Endothelial cell of umbilical vein (primary cell): ENCODE data around the gene MBL2. TPM values are rescaled to one million over a fixed set of nuclear protein-coding genes. Genes with fewer than 3 reads are reported as not detected.

ENCODE experiments used
- BruUV-seq: library from RNA; stranded (reverse); fragments of 400-500 nt; replicated peaks from 2 replicates; lab custom pipeline; 2021; lab: Mats Ljungman, UMichigan
- CTCF ChIA-PET: fragments of 300-600, 350-600 bp; sonication (Branson Sonifier 250); formaldehyde crosslinking; loops from one replicate; lab custom pipeline; 2021; ENCODE audit warnings: antibody characterized with exemption, inconsistent platforms; lab: Charles Lee
- POLR2A ChIA-PET: fragments of 300-600, 350-600 bp; sonication (Branson Sonifier 250); formaldehyde crosslinking; loops from one replicate; lab custom pipeline; 2021; ENCODE audit warnings: antibody characterized with exemption, inconsistent platforms; lab: Charles Lee
- DNase-seq: peaks from one replicate; pipeline ENCODE4 v3.0.0-alpha.2; 2011; ENCODE audit warnings: low read depth, low spot score
- FAIRE-seq: peaks from 2 replicates; lab custom pipeline; 2011; peaks lifted over from hg19 to GRCh38; lab: Jason Lieb, UNC
- H2AFZ ChIP-seq: 2 replicates; pipeline ENCODE4 v1.6.0; 2012; ENCODE audit warnings: low read depth, low read length, control low read depth, inconsistent platforms
- H3K27ac ChIP-seq: 2 replicates; pipeline ENCODE4 v1.5.1; 2011; ENCODE audit warnings: low read depth, mild to moderate bottlenecking, control low read depth, low read length, moderate library complexity; ENCODE audit not compliant: insufficient read depth
- H3K27me3 ChIP-seq, 2 experiments: 2 replicates each; pipeline versions ENCODE4 v1.6.0 to v1.6.1; 2011; ENCODE audit warnings: low read length in 2 of 2, mixed read lengths in 1 of 2; ENCODE audit not compliant: control insufficient read depth in 2 of 2, insufficient read depth in 2 of 2
- H3K36me3 ChIP-seq, 2 experiments: 2 replicates in 1 of 2; 3 replicates in 1 of 2; pipeline ENCODE4 v1.5.1; 2011; ENCODE audit warnings: low read length in 2 of 2, mild to moderate bottlenecking in 1 of 2, moderate library complexity in 1 of 2; ENCODE audit not compliant: control insufficient read depth in 2 of 2, insufficient read depth in 2 of 2; ENCODE audit errors: extremely low read depth in 1 of 2
- H3K4me1 ChIP-seq: 3 replicates; pipeline ENCODE4 v1.5.1; 2011; ENCODE audit warnings: mild to moderate bottlenecking, low read length; ENCODE audit not compliant: control insufficient read depth, insufficient read depth; ENCODE audit errors: extremely low read depth
- H3K4me2 ChIP-seq: 2 replicates; pipeline ENCODE4 v1.6.1; 2011; ENCODE audit warnings: low read length, control low read depth, mixed read lengths; ENCODE audit not compliant: insufficient read depth
- H3K4me3 ChIP-seq, 3 experiments: fragments of 200-600 bp in 1 of 3; sonication (generic), shearing (Covaris generic) in 1 of 3; replicated peaks in 1 of 3; 2 replicates each; pipeline ENCODE4 v1.5.1; 2011 to 2016; ENCODE audit warnings: control low read depth in 3 of 3, low read length in 3 of 3, mild to moderate bottlenecking in 2 of 3, inconsistent platforms in 1 of 3, low read depth in 1 of 3, moderate library complexity in 1 of 3; ENCODE audit not compliant: insufficient read depth in 1 of 3
- H3K79me2 ChIP-seq: 2 replicates; pipeline ENCODE4 v1.6.0; 2012; ENCODE audit warnings: low read length, inconsistent platforms; ENCODE audit not compliant: control insufficient read depth, insufficient read depth
- H3K9ac ChIP-seq: replicated peaks from 2 replicates; pipeline ENCODE3; 2011; ENCODE audit warnings: low read length, control low read depth; ENCODE audit not compliant: insufficient read depth; ENCODE audit errors: extremely low read depth
- H3K9me1 ChIP-seq: replicated peaks from 3 replicates; pipeline ENCODE4 v1.6.0; 2011; ENCODE audit warnings: mild to moderate bottlenecking, low read length; ENCODE audit not compliant: control insufficient read depth, insufficient read depth; ENCODE audit errors: extremely low read depth
- H3K9me3 ChIP-seq: replicated peaks from 2 replicates; pipeline ENCODE4 v1.5.1; 2012; ENCODE audit warnings: low read length, inconsistent platforms; ENCODE audit not compliant: control insufficient read depth, insufficient read depth
- H4K20me1 ChIP-seq: replicated peaks from 2 replicates; pipeline ENCODE3; 2011; ENCODE audit warnings: mild to moderate bottlenecking, low read length; ENCODE audit not compliant: control insufficient read depth, insufficient read depth; ENCODE audit errors: extremely low read depth
- CTCF ChIP-seq, 2 donors: IDR thresholded peaks; 1 replicate in 1 of 2; 2 replicates in 1 of 2; pipeline ENCODE4 v1.5.1; 2011; ENCODE audit warnings: low read length in 2 of 2, mild to moderate bottlenecking in 2 of 2, moderate library complexity in 2 of 2, control low read depth in 1 of 2, inconsistent platforms in 1 of 2, low read depth in 1 of 2; ENCODE audit not compliant: insufficient read depth in 1 of 2; ENCODE audit errors: extremely low read depth in 1 of 2
- EZH2 ChIP-seq: IDR thresholded peaks from 2 replicates; pipeline ENCODE4 v1.6.1; 2012; ENCODE audit warnings: borderline replicate concordance, low read depth, mild to moderate bottlenecking, moderate library complexity, low read length, inconsistent platforms; ENCODE audit not compliant: severe bottlenecking
- FOS ChIP-seq: IDR thresholded peaks from 2 replicates; pipeline ENCODE4 v1.6.1; 2011; ENCODE audit warnings: mild to moderate bottlenecking, low read length, moderate library complexity, borderline replicate concordance; ENCODE audit not compliant: insufficient read depth
- GATA2 ChIP-seq: IDR thresholded peaks from 2 replicates; pipeline ENCODE4 v1.7.0; 2011; ENCODE audit warnings: low read depth, mild to moderate bottlenecking, moderate library complexity, mixed read lengths, low read length; ENCODE audit not compliant: insufficient read length, insufficient read depth
- JUN ChIP-seq: IDR thresholded peaks from 2 replicates; pipeline ENCODE4 v1.6.1; 2011; ENCODE audit warnings: borderline replicate concordance, low read depth; ENCODE audit not compliant: insufficient read length, insufficient read depth
- MAX ChIP-seq: IDR thresholded peaks from 2 replicates; pipeline ENCODE4 v1.6.1; 2011; ENCODE audit not compliant: insufficient read depth, insufficient read length
- MYC ChIP-seq: IDR thresholded peaks from one replicate; pipeline ENCODE4 v1.6.1; 2011; ENCODE audit warnings: mild to moderate bottlenecking, low read depth, low read length
- POLR2A ChIP-seq: IDR thresholded peaks from 2 replicates; pipeline ENCODE4 v1.6.1; 2012; ENCODE audit warnings: low read depth, mild to moderate bottlenecking, control low read depth, low read length
- POLR2AphosphoS5 ChIP-seq: IDR thresholded peaks from 2 replicates; pipeline ENCODE4 v1.6.1; 2012; ENCODE audit warnings: low read depth, mild to moderate bottlenecking, control low read depth, low read length, moderate library complexity; ENCODE audit not compliant: insufficient read depth
- dilution Hi-C: fragments of 300-500 bp; cut with MboI; formaldehyde crosslinking; loops from one replicate; pipeline ENCODE4 v1.15.0; 2019; ENCODE audit warnings: low sequenced_read_pairs; ENCODE audit not compliant: extremely low pct_ligation_motif_present
- intact Hi-C: fragments of 100-400 bp; cut with micrococcal nuclease; formaldehyde crosslinking; loops from one replicate; pipeline ENCODE4 v1.10.0; 2022
- polyA plus RNA-seq, 4 experiments: library from polyadenylated mRNA; depleted of rRNA in 3 of 4; stranded (reverse) in 3 of 4; unstranded in 1 of 4; fragments of >200 nt; gene quantifications; 2 replicates each; pipeline versions ENCODE4 v1.2.1 to v1.2.3, GENCODE V29; 2011 to 2012; ENCODE audit warnings: missing spikeins in 1 of 4
- total RNA-seq: library from RNA; stranded (reverse); gene quantifications from 2 replicates; pipeline ENCODE4 v1.2.3, GENCODE V29; 2021

MBL2 gene
- total and polyA plus RNA-seq, 2 donors (not counting 3 experiments of a cell fraction or from before 2014, with no cell fraction given), result not detected

DNA sequence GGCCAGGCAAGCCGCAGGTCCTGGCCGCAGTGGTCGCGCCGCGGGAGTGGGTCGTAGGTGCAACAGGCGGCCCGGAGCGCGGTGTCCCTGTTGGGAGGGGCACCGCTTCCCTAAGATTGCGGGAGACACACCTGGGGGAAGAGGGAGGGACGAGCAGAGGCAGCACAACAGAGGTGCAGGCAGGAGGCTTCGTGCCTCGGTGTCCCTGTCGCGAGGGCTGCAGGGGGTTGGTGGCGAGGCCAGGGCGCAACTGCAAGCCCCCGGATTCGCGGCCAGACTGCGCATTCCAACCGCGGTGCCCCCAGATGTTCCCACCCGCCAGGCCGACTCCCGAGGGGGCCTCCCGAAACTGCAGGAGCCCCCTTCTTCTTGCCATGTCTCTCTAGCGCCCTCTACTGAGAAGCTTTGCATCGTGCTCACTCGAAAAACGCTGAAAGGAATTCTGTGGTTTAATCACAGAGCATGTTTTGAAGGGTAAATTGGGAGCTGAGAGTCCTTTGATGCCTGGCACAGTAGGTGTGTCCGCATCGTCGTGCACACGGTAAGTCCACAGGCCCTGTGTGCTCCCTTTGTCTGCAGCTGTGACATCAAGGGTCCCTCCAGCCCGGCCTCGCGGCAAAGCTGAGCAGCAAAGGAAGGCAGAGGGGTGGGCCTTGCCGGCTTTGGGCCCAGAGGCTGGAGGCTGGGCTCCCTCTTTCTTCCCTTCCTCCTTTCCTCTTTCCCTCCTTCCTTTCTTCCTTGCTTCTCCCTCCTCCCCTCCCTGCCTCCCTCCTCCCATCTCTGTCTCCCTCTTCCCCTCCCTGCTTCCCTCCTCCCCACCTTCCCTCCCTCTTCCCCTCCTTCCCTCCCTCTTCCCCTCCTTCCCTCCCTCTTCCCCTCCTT is 6.2 kb upstream of the MBL2 start:
- Histone ChIP-seq H3K27ac (no peak overlapping the region), H3K4me1 (no peaks in the 10 kb centered on the region), H3K9ac (no peak overlapping the region), H3K79me2 (no peaks in the 10 kb centered on the region), H3K27me3 (peaks cover 5 to 10% of the 10 kb centered on the region in 2 experiments), H3K36me3 (no peaks in the 10 kb centered on the region), H3K9me3 (no peaks in the 10 kb centered on the region), H3K4me3 (no peak overlapping the region), H4K20me1 (no peaks in the 10 kb centered on the region), H2AFZ (peak overlapping the region; percentile 78), H3K4me2 (peak overlapping the region; percentile 42), H3K9me1 (no peaks in the 10 kb centered on the region)
- DNase-seq, result peak; percentile 35
- TF ChIP-seq GATA2 (no peak), CTCF (IDR thresholded peaks at IDR 0.05; ENCODE audit: extremely low read depth in 1 of 2, insufficient read depth in 1 of 2, low read depth in 1 of 2, low read length in 2 of 2) (peak; percentile 64 to 66)
- intact Hi-C loops, result no loop called here
- no TSS peak for BruUV-seq
- FAIRE-seq, result no peak
- ChIA-PET CTCF (interaction anchor here (0.6 to 7.1 kb wide), 25 partner anchors 9 to 1773 kb away, joined by 3 to 182 read pairs (median 4); partner anchors contain the start of gene DKK1), POLR2A (no interaction called here)
- dilution Hi-C loops, result no loop called here

DNA sequence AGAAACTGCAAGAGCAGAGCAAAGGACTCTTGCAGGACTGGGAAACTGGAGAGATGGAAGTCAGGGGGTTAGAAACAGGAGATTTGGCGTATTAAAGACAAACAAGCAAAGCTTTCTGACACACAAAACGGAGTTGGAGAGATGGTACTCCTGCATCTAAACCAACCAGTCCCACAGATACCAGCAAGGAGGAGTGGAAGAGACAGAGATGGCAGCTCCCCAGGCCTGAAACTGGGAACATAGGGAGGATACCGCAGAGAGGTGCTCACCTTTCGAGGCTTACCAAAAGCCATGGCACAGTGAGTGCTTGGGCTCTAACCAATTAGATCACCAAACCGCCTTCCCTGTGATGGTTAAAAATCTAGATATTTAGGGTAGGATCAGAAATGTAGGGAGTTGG is 4.8 kb upstream of the MBL2 start:
- FAIRE-seq (no peak), DNase-seq (no peak)
- TF ChIP-seq EZH2, result no peak
- no peak for TF ChIP-seq POLR2A
- TF ChIP-seq JUN, result no peak
- TF ChIP-seq GATA2, result no peak
- TF ChIP-seq MYC, result no peak
- no peak for TF ChIP-seq POLR2AphosphoS5
- no peak for TF ChIP-seq MAX
- no peak for TF ChIP-seq CTCF (IDR thresholded peaks at IDR 0.05; ENCODE audit: extremely low read depth in 1 of 2, insufficient read depth in 1 of 2, low read depth in 1 of 2, low read length in 2 of 2)
- TF ChIP-seq FOS, result no peak
- H3K27me3 ChIP-seq, result peaks cover 5 to 10% of the 10 kb centered on the region in 2 experiments
- H4K20me1 ChIP-seq, result no peaks in the 10 kb centered on the region
- POLR2A ChIA-PET, result no interaction called here
- no peak overlapping the region for H3K9ac ChIP-seq
- no peak overlapping the region for H3K4me2 ChIP-seq
- H3K4me3 ChIP-seq, result no peak overlapping the region
- intact Hi-C loops (no loop called here), dilution Hi-C loops (no loop called here)
- H3K36me3 ChIP-seq, result no peaks in the 10 kb centered on the region
- no peaks in the 10 kb centered on the region for H3K4me1 ChIP-seq
- no TSS peak for BruUV-seq
- no peak overlapping the region for H2AFZ ChIP-seq
- no peak overlapping the region for H3K27ac ChIP-seq
- CTCF ChIA-PET, result interaction anchor here (1.1 to 7.1 kb wide), 7 partner anchors 8 to 133 kb away, joined by 3 to 182 read pairs (median 36); no protein-coding TSS in a partner anchor
- H3K9me1 ChIP-seq, result no peaks in the 10 kb centered on the region
- H3K9me3 ChIP-seq, result no peaks in the 10 kb centered on the region
- H3K79me2 ChIP-seq, result no peaks in the 10 kb centered on the region
